SW 1271 (cell line): ENCODE results near the gene GRIN3B.

Experiments
- DNase-seq, 2 experiments: peaks; one replicate each; lab custom pipeline; 2025; lab: John Stamatoyannopoulos, UW

The GRIN3B gene

DNA sequence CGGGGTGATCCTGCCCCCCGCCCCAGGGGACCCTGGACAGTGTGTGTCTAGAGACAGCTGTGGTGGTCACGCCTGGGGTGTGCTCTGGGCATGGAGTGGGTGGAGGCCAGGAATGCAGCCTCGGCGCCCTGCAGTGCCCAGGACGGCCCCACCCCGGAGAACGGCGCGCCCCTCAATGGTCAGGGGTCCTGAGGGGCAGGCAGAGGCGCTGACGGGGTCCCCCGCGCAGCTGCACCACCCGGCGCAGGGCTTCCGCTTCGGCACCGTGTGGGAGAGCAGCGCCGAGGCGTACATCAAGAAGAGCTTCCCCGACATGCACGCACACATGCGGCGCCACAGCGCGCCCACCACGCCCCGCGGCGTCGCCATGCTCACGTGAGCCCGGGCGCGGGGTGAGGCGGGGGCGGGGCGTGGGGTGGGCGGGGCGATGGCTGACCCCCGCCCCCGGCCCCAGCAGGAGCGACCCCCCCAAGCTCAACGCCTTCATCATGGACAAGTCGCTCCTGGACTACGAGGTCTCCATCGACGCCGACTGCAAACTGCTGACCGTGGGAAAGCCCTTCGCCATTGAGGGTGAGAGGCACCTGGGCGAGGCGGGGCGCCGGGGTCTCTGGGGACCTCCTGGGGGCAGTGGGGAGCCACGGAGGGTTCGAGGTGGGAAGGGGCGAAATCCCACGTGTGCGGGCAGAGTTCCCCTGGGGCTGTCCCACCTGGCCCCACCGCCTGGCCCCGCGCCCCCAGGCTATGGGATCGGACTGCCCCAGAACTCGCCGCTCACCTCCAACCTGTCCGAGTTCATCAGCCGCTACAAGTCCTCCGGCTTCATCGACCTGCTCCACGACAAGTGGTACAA lies 7.4 kb downstream of the GRIN3B start:
- no peak for DNase-seq

DNA sequence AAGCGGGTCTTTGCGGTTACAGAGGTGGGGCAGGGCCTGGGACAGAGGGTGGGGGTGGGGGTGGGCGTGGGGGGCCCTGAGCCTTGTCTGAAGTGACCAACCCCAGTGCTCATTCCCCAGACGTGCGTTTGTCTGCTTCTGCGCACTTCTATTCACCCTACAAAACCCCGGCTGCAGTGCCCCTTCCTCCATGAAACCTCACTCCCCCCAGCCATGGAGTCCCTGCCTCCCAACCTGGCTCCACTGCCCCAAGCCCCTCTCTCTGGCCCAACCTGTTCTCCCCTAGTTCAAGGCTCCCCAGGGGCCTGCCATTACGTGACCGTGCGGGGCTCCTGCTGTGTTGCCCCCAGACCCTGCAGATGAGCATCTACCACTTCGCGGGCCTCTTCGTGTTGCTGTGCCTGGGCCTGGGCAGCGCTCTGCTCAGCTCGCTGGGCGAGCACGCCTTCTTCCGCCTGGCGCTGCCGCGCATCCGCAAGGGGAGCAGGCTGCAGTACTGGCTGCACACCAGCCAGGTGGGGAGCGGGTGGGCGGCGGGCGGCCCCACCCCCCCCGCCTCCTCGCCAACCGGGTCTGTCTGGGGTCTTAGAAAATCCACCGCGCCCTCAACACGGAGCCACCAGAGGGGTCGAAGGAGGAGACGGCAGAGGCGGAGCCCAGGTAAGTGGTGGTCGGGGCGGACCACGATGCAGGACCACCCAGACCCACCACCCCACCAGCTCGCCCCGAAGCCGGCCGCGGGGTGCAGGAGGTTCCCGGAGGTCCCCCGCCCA lies 8.2 kb downstream of the GRIN3B start:
- no peak for DNase-seq

DNA sequence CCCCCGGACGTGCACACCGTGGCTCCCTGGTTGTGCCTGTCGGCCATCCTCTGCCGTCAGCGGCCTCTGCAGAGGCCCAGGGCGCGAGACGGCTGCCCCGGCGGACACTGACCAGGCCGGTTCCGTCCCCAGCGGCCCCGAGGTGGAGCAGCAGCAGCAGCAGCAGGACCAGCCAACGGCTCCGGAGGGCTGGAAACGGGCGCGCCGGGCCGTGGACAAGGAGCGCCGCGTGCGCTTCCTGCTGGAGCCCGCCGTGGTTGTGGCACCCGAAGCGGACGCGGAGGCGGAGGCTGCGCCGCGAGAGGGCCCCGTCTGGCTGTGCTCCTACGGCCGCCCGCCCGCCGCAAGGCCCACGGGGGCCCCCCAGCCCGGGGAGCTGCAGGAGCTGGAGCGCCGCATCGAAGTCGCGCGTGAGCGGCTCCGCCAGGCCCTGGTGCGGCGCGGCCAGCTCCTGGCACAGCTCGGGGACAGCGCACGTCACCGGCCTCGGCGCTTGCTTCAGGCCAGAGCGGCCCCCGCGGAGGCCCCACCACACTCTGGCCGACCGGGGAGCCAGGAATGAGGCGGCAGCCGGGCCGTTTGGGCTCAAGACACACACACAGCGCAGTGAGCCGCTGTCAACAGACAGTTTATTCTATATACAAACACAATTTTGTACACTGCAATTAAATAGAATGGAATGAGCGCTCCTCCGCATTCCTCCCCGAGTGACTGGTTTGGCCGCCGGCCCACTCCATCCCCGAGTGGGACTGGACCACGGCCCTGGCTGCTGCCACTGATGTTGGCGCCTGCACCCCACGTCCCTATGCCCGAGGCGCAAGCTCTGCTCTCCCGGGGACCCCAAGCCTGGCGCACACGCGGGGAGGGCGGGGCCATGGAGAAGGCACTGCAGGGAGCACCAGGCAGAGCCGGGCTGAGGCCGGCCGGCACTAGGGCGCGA lies 9.1 kb downstream of the GRIN3B start:
- DNase-seq: no peak

DNA sequence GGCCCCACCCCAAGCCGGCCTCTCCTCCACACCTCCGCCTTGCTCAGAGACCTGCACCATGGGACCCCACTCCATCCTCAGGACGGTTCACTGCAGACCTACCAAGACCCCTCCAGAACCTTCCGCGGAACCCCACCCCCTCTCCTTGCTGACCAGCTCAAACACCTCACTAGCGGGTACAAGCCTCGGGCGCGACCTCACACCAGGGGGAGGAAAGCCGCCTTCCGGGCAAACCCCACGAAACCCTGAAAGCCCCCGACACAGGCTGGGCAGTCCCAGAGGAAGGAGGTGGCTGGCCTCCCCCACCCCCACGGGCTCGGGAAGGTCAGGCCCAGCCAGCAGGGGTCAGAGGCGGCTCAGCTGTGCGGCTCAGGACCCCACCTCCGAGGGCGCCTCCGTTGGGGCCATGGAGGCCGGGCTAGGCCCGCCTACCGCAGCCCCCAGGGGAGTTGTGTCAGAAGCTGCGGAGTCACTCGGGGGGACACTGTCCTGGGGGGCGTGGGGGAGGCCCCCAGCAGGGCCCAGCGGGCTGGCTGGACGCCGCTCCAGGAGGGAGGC lies 9.8 kb downstream of the GRIN3B start:
- no peak for DNase-seq

DNA sequence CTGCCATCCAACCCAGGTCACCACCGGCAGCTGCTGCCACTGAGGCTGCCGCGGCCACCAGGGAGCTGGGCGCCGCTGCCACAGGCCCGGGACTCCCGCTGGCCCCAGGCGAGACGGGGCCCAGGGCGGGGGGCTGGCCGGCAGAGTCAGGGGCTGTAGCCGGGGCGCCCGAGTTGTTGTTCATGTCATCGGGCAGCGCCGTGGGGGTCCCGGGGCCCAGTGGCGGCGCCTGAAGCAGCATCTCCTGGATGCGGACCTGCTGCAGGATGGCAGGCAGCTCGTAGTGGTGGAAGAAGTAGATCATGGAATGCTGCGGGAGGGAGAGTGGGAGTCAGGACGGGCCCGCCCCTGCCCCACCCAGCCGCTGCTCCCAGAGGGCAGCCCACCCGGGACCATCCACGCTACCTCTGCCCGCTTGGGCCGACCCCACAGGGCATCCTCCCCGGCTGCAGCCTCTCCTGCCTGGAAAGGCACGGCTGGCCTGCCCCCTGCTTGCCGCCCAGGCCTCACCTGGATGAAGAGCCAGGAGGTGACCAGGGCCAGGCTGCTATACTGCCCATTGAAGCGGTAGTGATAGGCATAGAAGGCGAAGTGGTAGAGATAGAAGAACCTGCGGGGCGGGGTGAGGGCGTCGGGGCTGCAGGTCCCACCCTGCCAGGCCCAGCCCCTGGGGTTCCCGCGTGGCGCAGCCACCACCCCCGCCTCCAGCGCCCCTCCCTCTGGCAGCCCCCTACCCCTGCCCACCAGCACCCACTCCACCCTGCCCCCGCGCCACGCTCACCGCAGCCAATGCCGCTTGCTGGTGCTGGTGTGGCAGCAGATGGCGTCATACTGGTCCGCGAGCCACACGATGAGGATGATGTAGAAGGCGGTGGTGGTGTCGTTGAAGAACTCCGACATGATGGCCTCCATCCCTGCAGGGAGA lies 10.6 kb downstream of the GRIN3B start:
- no peak for DNase-seq

DNA sequence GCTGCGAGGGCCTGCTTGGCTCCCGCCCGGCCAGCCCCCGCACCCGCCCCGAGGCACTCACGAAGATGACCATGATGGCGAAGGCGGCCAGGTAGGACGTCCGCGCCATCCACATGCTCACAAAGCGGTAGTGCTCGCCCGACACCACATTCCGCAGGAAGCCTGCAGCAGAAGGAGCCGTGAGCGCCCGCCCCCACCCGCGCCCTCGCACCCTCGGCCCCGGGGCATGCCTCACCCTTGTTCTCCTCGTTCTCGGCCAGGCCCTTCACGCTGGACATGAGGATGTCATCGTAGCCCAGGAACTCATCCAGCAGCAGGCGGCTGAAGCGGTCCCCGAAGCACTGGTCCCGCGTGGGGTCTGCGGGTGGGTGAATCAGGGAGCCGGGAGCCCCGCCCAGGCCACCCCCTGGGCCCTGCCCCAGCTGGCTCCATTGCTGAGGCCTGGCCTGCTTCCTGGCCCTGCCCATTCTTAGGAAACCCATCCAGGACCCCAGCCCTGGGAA lies 11.7 kb downstream of the GRIN3B start:
- no peak for DNase-seq

DNA sequence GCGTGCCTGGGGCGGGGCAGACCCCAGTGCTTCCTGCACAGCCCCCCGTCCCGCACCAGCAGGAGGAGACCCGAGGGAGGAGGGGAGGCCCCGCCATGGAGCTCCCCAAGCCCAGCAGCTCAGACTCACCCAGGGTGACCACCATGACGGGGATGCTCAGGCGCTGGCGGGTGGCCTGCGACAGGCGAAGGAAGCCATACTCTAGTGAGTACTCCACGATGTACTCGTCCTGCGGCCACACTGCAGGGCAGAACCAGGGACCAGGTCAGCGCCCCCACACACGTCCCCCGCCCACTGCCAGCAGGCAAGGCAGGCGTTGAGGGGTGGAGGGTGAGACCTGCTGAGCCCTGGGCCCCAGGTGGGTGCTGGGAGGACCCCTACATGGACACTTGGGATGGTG lies 12.1 kb downstream of the GRIN3B start:
- DNase-seq: no peak

DNA sequence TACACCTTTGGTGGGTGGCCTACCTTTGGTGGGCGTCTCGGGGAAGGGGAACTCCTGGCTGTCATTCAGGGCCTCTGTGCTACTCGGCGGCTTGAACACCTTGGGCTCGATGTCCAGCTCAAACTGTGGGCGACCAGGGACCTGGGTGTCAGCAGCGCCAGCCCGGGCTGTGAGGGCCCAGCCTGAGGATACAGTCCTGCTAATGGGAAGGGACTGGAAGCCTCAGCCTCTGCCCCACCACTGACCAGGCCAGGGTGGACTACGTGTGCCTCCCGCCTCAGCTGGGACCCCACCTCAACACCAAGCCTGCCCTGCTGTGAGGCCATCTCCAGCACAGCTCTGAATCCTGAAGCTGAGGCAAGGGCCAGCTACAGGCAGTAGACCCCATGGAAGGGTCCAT lies 13.0 kb downstream of the GRIN3B start:
- DNase-seq: no peak

DNA sequence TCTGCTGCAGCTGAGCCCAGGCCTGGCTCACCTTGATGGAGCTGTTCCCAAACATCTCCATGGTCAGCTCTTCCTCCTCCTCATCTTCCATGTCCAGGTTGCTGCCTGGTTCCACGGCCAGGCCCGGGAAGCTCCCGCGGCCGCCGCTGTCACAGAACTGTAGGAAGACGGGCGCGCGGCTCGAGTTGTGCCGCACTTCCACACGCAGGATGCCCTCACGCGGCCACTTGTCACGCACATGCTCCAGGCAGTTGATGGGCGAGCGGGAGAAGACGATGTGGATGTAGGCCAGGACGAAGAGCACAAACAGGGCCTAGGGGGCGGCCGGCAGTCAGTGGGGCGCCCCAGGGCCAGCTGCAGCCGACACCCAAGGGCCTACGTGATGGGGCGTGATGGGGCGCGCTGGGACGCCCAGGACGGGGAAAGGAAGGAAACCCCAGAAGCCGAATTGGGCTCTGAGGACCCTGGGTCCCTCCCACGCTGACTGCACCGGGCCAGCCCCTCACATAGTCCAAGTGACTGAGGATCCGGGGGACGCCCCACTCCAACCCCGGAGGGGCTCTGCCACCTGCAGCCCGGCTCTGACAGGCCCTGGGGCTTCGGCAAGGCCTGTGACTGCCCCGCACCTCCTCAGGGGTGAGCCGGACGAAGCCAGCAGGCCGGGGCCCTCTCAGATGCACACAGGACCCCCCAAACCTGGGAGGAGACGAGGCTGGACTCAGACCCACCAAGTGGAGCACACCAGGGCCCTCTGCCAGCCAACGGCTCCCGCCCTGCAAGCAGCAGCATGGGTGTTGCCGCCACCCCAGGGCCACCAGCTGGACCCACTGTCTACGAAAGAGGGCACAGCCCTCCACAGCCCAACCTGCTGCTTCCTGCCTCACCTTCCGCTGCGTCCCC lies 14.2 kb downstream of the GRIN3B start:
- no peak for DNase-seq

DNA sequence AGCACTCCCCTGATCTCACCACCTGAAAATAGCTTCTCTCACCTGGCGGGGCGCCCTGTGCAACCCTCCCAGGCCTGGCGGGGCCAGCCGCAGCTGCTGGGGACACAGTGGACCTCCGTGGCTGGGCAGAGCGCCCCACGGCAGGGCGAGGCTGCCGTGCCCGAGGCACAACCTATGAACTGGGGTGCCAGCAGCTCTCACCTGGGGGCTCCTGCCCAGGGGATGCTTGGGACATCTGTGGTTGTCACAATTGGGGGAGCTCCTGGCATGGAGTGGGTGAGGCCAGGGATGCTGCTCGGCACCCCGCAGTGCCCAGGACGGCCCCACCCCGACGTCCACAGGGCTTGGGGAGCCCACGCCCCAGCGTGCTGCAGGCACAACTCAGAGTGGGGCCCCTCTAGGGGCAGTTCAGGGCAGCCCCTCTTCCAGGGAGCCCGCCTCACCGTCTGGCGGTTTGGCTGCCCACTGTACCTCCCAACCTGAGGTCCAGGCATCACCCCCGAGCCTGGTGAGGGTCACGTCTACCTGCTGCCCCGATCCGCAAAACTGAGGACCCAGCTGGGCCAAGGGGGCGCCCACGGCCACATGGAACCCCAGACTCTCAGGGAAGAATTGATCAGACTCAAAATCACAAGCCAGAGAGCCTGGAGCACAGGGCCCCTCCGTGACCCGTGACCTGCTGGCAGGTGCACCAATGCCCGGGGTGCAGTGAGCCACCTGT lies 15.0 kb downstream of the GRIN3B start:
- no peak for DNase-seq

DNA sequence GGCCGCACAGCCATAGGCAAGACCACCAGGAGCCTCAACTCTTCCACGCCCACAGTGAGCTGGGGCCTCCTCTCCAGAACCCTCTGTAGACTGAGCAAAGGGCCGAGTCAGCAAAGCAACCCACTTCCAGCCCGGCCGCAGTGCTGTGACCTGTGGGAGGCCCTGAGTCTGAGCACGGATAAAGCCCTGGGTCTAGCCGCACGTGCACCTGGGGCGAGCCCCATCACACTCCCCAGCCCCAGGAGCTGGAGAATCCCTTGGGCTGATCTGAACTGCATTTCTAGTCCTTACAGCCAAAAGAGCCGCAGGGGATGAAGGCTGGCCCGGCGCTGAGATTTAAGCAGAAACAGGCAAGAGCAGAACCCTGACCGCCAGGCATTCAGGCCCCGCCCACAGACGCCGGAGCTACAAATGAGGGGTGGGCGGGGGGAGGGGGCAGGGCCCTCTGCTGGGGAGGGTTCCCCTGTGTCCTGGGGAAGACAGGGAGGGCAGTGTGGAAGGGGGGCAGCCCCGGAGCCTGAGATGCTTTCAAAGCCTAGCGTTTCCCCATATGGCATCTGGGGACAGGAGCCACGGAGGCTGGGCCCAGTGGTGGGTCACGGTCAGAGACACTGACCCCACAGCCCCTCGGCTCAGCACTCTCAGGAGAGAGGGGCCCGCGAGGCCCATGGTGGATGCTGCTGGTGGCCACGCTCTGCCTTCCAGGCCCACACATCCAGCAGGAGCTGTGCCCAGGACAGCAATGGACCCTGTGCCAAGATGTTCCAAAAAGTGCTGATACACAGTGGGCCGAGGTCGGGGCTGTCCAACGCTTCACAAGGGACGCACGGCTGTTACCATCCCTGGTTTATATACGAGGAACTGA lies 15.8 kb downstream of the GRIN3B start:
- DNase-seq: no peak

DNA sequence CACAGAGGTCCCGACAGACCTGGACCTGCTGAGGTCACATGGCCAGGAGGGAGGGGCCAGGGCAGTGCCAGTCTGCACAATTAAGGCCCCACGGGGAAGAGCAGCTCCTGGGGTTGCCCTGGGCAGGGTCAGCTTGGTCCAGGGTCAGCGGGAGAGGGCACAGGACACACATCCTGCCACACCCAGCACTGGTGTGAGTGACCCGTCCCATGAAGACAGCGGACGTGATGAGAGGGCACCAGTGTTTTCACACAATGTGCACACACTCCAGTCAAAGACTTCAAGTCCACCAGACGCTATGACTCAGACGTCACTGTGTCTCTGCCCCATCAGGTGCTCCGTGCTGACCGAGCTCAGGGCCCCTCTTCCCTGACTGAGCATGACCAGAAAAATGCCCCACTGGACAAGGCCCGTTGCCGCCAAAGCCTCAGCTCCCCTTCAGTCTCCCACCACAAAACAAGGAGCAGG lies 16.5 kb downstream of the GRIN3B start:
- DNase-seq: no peak

DNA sequence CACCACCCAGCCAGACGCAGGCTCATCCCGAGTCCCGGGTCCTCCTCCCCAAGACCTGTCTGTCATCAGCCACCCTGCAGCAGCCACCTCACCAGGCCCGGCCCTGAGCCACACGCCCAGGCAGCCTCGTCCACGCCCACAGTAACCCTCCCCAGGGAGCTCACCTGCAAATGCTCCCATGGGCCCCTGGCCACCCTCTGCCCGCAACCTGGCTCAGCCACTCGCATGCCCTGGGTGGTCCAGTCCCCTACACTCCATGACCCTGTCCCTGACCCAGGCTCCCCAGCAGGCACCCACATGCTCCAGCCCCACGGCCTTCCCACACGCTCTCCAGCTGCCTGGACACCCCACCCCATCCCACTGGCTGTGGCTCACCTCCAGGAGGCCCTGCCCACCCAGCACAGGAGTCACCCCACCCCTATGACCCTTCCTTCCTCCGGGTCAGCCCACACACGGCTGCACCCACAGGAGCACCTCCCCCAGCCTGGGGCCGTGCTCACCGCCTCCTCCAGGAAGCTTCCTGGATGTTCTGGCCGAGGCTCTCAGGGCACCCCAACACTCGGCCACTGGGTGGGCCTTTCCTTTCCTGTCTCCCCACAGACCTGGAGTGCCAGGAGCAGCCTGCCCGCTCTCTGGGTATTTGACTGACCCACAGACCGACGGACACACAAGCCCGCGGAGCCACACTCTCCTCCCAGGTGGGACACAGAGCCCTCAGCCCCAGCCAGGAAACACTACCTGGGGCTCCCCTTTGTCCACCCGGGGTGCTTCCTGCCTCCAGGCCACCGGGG lies 17.1 kb downstream of the GRIN3B start:
- no peak for DNase-seq

DNA sequence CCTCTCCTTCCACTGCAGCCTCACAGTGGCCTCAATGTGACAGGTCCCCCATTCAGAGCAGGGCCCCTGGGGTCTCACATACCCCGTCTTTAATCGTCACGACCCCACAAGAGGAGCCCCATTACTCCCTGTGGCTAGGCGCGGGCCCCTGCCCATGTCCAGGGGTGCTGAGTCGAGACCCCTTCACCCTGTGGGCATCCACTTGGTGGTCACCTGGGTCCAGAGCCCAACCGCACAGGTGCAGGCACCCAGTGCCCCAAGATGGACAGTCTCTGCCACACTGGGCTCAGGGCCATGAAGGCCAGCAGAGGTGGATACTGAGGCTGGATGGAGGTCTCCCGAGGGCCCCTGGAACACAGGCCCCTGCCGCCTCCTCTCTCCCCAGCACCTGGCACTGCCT lies 17.7 kb downstream of the GRIN3B start:
- DNase-seq: no peak

DNA sequence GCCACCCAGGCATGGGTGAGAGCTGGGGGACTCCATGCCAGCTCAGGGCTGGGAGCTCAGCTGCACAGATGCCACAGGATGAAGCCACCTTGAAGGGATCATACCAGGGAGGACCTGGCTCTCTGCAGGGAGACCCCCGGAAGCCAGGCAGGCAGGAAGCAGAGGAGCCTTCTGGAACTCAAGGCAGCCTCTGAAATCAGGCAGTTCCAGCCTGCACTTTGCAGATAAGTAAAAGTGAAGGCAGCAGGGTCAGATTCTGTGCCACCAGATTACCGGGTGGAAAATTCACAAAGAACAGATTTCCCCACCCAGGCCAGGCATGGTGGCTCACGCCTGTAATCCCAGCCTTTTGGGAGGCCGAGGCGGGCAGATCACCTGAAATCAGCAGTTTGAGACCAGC lies 18.2 kb downstream of the GRIN3B start:
- no peak for DNase-seq

DNA sequence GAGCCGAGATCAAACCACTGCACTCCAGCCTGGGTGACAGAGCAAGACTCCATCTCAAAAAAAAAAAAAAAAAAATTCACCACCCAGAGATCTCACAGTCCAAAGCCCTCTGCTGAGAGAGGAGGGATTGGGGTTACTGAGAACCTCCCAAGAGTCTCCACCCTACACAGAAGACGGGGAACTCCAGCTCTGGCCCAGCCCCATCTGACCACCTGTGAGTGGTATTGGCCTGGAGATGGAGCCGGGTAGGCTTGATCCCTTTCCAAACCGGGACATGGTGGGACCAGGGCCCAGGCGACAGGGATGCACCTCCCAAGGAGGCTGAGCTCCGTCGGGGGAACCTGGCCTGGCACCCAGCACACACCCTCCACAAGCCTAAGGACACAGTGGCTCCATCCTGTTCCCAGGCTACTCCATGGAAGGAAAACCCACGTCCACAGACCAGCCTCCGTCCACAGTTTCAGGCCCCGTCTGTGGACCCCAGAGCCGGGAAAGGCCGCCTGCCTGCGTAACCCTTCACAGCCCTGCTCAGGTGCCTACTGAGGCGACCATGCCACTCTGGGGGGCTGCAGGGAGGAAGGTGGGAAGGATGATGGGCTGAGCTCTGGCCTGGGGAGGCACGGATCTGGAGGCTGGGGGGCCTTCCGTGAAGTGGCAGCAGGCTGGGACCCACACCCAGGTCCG lies 18.9 kb downstream of the GRIN3B start:
- DNase-seq: no peak

DNA sequence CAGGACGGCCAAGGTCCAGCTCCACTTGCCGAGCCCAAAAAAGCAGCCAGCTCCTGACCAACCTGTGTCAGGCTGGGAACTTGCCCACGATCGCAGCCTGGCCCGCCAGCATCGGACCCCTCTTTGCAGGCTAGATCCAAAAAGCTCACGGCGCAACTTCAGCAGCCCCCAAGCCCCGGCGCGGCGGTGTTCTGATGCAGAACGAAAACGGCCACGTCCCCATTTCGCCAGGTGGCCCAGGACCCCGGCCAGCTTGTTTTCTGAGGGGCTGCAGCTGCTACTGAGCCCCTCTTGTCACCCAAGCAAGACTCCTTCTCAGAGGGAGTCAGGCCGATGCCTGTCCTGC lies 19.4 kb downstream of the GRIN3B start:
- no peak for DNase-seq
